IPS DF 6.9 (cell line): ENCODE data around the gene GNRH2.
"Not testable (repeated sequence)": the region's sequence is repeated elsewhere in the genome, so short reads cannot be mapped to it uniquely, and the experiment has no call there.

Experiments used
- DNase-seq: peaks from one replicate; pipeline ENCODE4 v3.0.0-alpha.2; 2013; ENCODE audit warnings: low read depth, low spot score
- H3K27ac ChIP-seq: one replicate; pipeline ENCODE4 v1.5.1; 2013; ENCODE audit warnings: low read length, control low read depth
- H3K27me3 ChIP-seq: 2 replicates; pipeline ENCODE4 v1.6.1; 2013; ENCODE audit warnings: mild to moderate bottlenecking, low read length; ENCODE audit not compliant: control insufficient read depth, insufficient read depth
- H3K36me3 ChIP-seq: 2 replicates; pipeline ENCODE4 v1.6.1; 2013; ENCODE audit warnings: low read length; ENCODE audit not compliant: control insufficient read depth, insufficient read depth
- H3K4me1 ChIP-seq: 2 replicates; pipeline ENCODE4 v1.6.1; 2013; ENCODE audit warnings: low read length; ENCODE audit not compliant: control insufficient read depth, insufficient read depth
- H3K4me3 ChIP-seq: 2 replicates; pipeline ENCODE4 v1.5.1; 2013; ENCODE audit warnings: mild to moderate bottlenecking, low read length
- H3K9me3 ChIP-seq: 2 replicates; pipeline ENCODE4 v1.6.1; 2013; ENCODE audit warnings: low read length, inconsistent platforms; ENCODE audit not compliant: control insufficient read depth, insufficient read depth
- WGBS: extraction: QIAGEN DNeasy Blood & Tissue Kit; methylation state at CpG from one replicate; pipeline ENCODE4 v1.1.7; 2013; ENCODE audit warnings: mixed read lengths, missing lambda C conversion rate; ENCODE audit not compliant: insufficient read length, insufficient coverage; 5-methylcytosine and 5-hydroxymethylcytosine counted together

The GNRH2 gene

DNA sequence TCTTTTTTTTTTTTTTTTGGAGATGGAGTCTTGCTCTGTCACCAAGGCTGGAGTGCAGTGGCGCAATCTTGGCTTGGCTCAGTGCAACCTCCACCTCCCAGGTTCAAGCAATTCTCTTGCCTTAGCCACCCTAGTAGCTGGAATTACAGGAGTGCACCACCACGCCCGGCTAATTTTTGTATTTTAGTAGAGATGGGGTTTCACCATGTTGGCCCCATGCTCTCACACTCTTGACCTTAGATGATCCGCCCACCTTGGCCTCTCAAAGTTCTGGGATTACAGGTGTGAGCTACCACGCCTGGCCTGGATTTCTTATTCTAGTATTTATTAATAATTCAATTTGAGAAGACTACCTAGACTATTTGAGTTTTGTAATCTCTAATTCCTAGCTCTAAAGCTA, 28.1 kb upstream of the GNRH2 start:
- not testable (repeated sequence) for H3K27ac ChIP-seq, H3K9me3 ChIP-seq, H3K27me3 ChIP-seq, H3K4me3 ChIP-seq, DNase-seq, H3K36me3 ChIP-seq, H3K4me1 ChIP-seq
- WGBS, result no CpG with 5 or more reads among the region's 5 CpGs

DNA sequence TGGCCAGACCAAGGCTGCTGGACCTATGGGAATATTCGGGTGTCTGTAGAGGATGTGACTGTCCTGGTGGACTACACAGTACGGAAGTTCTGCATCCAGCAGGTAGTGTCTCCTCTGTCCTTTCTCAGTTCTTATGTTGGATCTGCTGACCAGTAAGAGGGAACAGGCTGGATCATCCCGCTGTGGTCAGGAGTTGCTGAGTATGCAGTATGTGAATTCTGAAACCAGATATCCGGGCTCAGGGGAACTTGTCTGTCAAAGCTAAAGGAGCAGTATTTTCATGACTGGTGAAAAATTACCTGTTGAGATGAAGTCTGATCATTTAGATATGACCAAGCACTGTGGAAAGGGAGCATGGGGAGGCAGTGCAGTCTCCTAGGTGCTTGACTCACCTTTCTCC, 22.1 kb upstream of the GNRH2 start:
- no peaks in the 10 kb centered on the region for H3K4me1 ChIP-seq
- no peak overlapping the region for H3K27ac ChIP-seq

GRCh38 chr20:3021777-3022176, 21.6 kb upstream of the GNRH2 start:
- no peak overlapping the region for H3K27ac ChIP-seq

More for the DNA sequence above, 22.1 kb upstream of the GNRH2 start:
- DNase-seq, result no peak
- H3K9me3 ChIP-seq, result no peaks in the 10 kb centered on the region
- H3K27me3 ChIP-seq, result no peaks in the 10 kb centered on the region
- WGBS, result no CpG with 5 or more reads among the region's 4 CpGs
- H3K4me3 ChIP-seq, result no peak overlapping the region
- peaks cover 14% of the 10 kb centered on the region; the same call in 1 of the 2 replicates for H3K36me3 ChIP-seq

GRCh38 chr20:3022559-3023490, 20.6 kb upstream of the GNRH2 start:
- not testable (repeated sequence) for H3K4me3 ChIP-seq, H3K27me3 ChIP-seq, H3K4me1 ChIP-seq, H3K27ac ChIP-seq, H3K9me3 ChIP-seq, DNase-seq
- WGBS, result no CpG with 5 or more reads among the region's 20 CpGs
- H3K36me3 ChIP-seq, result peaks cover 22% of the 10 kb centered on the region; the same call in 1 of the 2 replicates

More at GRCh38 chr20:3021777-3022176, 21.6 kb upstream of the GNRH2 start:
- Histone ChIP-seq H3K9me3 (no peaks in the 10 kb centered on the region), H3K27me3 (no peaks in the 10 kb centered on the region), H3K4me3 (no peak overlapping the region), H3K36me3 (peaks cover 18% of the 10 kb centered on the region; the same call in 1 of the 2 replicates), H3K4me1 (no peaks in the 10 kb centered on the region)
- DNase-seq, result no peak
- WGBS, result no CpG with 5 or more reads among the region's 5 CpGs

DNA sequence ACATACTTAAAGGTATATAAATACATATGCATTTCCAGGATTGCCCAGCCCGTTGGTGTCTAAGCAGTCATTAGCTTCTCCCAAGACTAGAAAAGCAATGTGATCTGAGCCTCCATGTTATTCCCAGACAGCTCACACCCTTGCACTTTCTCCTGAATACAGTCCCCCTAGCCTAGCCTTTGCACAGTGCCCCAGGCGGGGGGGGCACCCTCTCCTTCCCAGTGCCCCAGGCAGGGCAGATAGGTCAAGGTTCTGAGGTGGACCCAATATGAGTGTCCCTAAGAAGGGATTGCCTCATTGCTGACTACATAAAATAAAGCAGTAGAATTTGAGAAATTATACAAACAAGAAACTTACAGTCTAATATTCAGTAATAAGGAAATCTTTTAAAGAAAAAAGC, 15.4 kb upstream of the GNRH2 start:
- peaks cover 15% of the 10 kb centered on the region; the same call in 1 of the 2 replicates for H3K36me3 ChIP-seq
- WGBS, result no CpG with 5 or more reads among the region's 2 CpGs

GRCh38 chr20:3031524-3032147, 11.8 kb upstream of the GNRH2 start:
- no peak for DNase-seq
- Histone ChIP-seq H3K27me3 (no peaks in the 10 kb centered on the region), H3K27ac (no peak overlapping the region), H3K4me1 (no peaks in the 10 kb centered on the region), H3K9me3 (no peaks in the 10 kb centered on the region), H3K4me3 (no peak overlapping the region), H3K36me3 (peaks cover 16% of the 10 kb centered on the region)
- no CpG with 5 or more reads among the region's 3 CpGs for WGBS

More for the DNA sequence above, 15.4 kb upstream of the GNRH2 start:
- no peaks in the 10 kb centered on the region for H3K9me3 ChIP-seq
- no peak overlapping the region for H3K4me3 ChIP-seq
- no peaks in the 10 kb centered on the region for H3K27me3 ChIP-seq
- no peak overlapping the region for H3K27ac ChIP-seq
- no peak for DNase-seq
- no peaks in the 10 kb centered on the region for H3K4me1 ChIP-seq

- Histone ChIP-seq H3K36me3 (peaks cover 11% of the 10 kb centered on the region), H3K27me3 (no peaks in the 10 kb centered on the region), H3K9me3 (no peaks in the 10 kb centered on the region), H3K4me1 (no peaks in the 10 kb centered on the region), H3K4me3 (no peak overlapping the region), H3K27ac (no peak overlapping the region)
- DNase-seq, result no peak
- WGBS, result no CpG with 5 or more reads among the region's 8 CpGs
Observed at GRCh38 chr20:3032624-3033023, 10.8 kb upstream of the GNRH2 start.

DNA sequence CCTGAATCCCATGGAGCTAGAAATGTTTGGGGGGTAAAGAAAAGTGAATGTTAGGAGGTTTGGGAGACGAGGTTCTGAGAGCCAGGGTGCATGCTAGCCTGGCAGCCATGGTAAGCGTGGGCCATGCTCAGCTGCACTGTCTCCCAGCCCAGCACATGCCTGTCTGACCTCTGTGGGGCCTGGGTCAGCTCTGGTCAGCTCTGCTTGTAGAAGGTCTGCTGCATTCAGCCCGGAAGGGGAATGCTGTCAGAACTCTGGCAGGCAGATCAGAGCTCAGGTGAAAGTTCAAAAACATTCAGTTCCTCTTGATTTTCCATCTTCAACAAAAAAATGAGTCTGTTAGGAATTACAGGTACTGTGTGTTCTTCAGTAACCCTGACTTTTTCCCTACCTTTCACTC, 5.8 kb upstream of the GNRH2 start:
- H3K27ac ChIP-seq, result no peak overlapping the region
- H3K9me3 ChIP-seq, result no peaks in the 10 kb centered on the region
- H3K4me3 ChIP-seq, result no peak overlapping the region
- H3K27me3 ChIP-seq, result no peaks in the 10 kb centered on the region
- peaks cover 10% of the 10 kb centered on the region for H3K36me3 ChIP-seq
- WGBS, result no CpG with 5 or more reads among the region's 3 CpGs
- peaks cover 6% of the 10 kb centered on the region; the same call in 1 of the 2 replicates for H3K4me1 ChIP-seq
- no peak for DNase-seq

GRCh38 chr20:3038454-3038853, 5.0 kb upstream of the GNRH2 start:
- Histone ChIP-seq H3K27ac (no peak overlapping the region), H3K9me3 (no peaks in the 10 kb centered on the region), H3K36me3 (peaks cover 10% of the 10 kb centered on the region), H3K4me3 (no peak overlapping the region), H3K4me1 (peaks cover 6% of the 10 kb centered on the region; the same call in 1 of the 2 replicates), H3K27me3 (no peaks in the 10 kb centered on the region)
- DNase-seq, result no peak
- WGBS, result no CpG with 5 or more reads among the region's 5 CpGs

DNA sequence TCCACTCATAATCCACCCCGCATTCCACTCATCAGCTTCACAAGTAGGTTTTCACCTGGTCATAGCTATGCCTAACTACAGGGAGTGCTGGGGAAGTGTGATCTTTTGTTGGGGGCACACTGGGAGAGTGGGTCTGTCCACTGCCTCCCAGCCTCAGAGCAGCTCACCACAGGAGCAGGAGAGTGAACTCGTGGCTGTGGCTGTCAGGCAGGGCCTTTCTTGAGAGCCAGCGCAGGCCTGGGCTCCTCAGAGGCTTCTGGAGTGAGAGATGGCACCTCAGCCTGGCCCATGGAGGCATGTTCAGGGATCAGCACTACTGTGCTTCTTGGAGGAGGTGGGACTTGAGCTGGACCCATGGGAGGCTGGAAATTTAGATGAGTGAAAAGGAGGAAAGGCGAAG, 4.0 kb upstream of the GNRH2 start:
- Histone ChIP-seq H3K27ac (no peak overlapping the region), H3K9me3 (no peaks in the 10 kb centered on the region), H3K36me3 (peaks cover 10% of the 10 kb centered on the region), H3K4me1 (peaks cover 6% of the 10 kb centered on the region; the same call in 1 of the 2 replicates), H3K4me3 (no peak overlapping the region), H3K27me3 (no peaks in the 10 kb centered on the region)
- WGBS, result no CpG with 5 or more reads among the region's 4 CpGs
- DNase-seq, result no peak
